SH-SY5Y (cell line): ENCODE data around the gene ABCA6.

ENCODE experiments used
- GATA2 ChIP-seq: IDR thresholded peaks from 2 replicates; pipeline ENCODE4 v1.6.1; 2011; ENCODE audit warnings: mild to moderate bottlenecking, low read depth, low read length
- GATA3 ChIP-seq: IDR thresholded peaks from 2 replicates; pipeline ENCODE4 v1.6.1; 2011; ENCODE audit warnings: low read depth, mild to moderate bottlenecking, low read length, moderate library complexity

DNA sequence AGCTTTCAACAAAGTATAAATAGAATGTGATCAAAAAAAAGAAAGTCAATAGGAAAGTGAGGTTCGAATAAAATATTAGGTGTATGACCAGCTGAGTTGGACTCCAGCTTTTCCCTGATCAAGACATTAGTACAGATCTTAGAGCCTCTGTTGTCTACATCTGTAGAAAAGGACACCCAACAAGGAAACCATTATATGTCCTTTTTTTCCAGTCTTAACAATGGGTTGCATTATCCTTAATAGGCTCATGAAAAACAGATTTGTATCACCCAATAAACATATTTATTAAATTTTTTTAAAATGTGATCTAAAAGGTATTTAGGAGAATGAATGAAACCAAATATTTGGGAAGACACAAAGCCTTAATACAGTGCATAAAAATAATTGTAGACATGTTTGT lies 18.1 kb downstream of the ABCA6 start:
- TF ChIP-seq GATA2 (no peak), GATA3 (no peak)
